Hepatocyte (in vitro differentiated cells): ENCODE measurements around the gene SMARCC2.

Source experiments
- CTCF ChIP-seq: fragments of 200-600 bp; sonication (generic); IDR thresholded peaks from 2 replicates; pipeline ENCODE4 v1.5.1; 2016; ENCODE audit warnings: antibody characterized with exemption, mild to moderate bottlenecking; ENCODE audit not compliant: poor library complexity
- EZH2 ChIP-seq: fragments of 200-600 bp; sonication (generic); IDR thresholded peaks from 2 replicates; pipeline ENCODE4 v1.6.1; 2016; ENCODE audit warnings: antibody characterized with exemption, mild to moderate bottlenecking, borderline replicate concordance

- TF ChIP-seq CTCF = no peak
- TF ChIP-seq EZH2 = no peak
Observed at GRCh38 chr12:56129942-56130495, 59.3 kb downstream of the SMARCC2 start.
